NT2/D1 (cell line): ENCODE results near the gene CPA1.

Source experiments
- YY1 ChIP-seq: IDR thresholded peaks from 2 replicates; pipeline ENCODE4 v1.6.1; 2011; ENCODE audit not compliant: insufficient read length, insufficient read depth
- ZNF274 ChIP-seq: IDR thresholded peaks from 2 replicates; pipeline ENCODE4 v1.6.1; 2011; ENCODE audit warnings: mild to moderate bottlenecking, low read depth, low read length

- TF ChIP-seq ZNF274 (no peak), YY1 (no peak)
Measured at GRCh38 chr7:130379921-130380860, at the start of gene CPA1.
